ENCODE measurements around the gene TPBGL. TPM values are rescaled to one million over a fixed set of nuclear protein-coding genes. Genes with fewer than 3 reads are reported as not detected.

TPBGL gene
- total and polyA plus RNA-seq, 2 of the 4 experiments (the other 2 are of a cell fraction), result not detected

- in situ Hi-C loops (cut with MboI; ENCODE audit: low sequenced_read_pairs), result loop anchor here (5.0 kb wide), 2 partner anchors 53 to 178 kb away; no protein-coding TSS in a partner anchor
- CTCF ChIA-PET, result no interaction called here
Measured at GRCh38 chr11:75200051-75200450, 40.5 kb upstream of the TPBGL start.

More at GRCh38 chr11:75200051-75200450, 40.5 kb upstream of the TPBGL start:
- TF ChIP-seq RAD21 (IDR thresholded peaks at IDR 0.05; ENCODE audit: low read length), result no peak
- TF ChIP-seq CEBPB (IDR thresholded peaks at IDR 0.05; ENCODE audit: low read depth, low read length), result no peak
- no peak for TF ChIP-seq RCOR1 (IDR thresholded peaks at IDR 0.05; ENCODE audit: insufficient replicate concordance, low read length)
- no peak for TF ChIP-seq CHD1 (IDR thresholded peaks at IDR 0.05; ENCODE audit: low read depth, low read length)
- TF ChIP-seq MAZ (IDR thresholded peaks at IDR 0.05; ENCODE audit: borderline replicate concordance, low read depth, low read length), result no peak
- TF ChIP-seq RFX5 (IDR thresholded peaks at IDR 0.05; ENCODE audit: low read depth, low read length), result no peak
- Histone ChIP-seq H2BK20ac (ENCODE audit: low read depth, low read length) (no peak overlapping the region), H3K4me2 (ENCODE audit: low read depth, low read length) (no peak overlapping the region), H3K56ac (ENCODE audit: extremely low read depth, insufficient read depth, low read length) (no peak overlapping the region), H2AK5ac (ENCODE audit: low read depth, low read length) (no peak overlapping the region), H4K8ac (ENCODE audit: low read depth in 2 of 2, low read length in 2 of 2) (no peak overlapping the region), H2AFZ (replicated peaks; ENCODE audit: low read length, poor library complexity) (no peak overlapping the region), H4K5ac (ENCODE audit: low read depth, low read length) (no peak overlapping the region), H3K27ac (ENCODE audit: insufficient read depth, low read length) (no peak overlapping the region), H3K9me3 (ENCODE audit: control insufficient read depth, insufficient read depth, low read length) (no peaks in the 10 kb centered on the region), H2AK9ac (replicated peaks; ENCODE audit: low read depth, low read length, poor library complexity) (no peak overlapping the region), H3K79me1 (ENCODE audit: low read depth in 1 of 2, low read length in 2 of 2) (no peaks in the 10 kb centered on the region), H4K20me1 (ENCODE audit: insufficient read depth, low read length) (no peaks in the 10 kb centered on the region), H3K27me3 (ENCODE audit: control insufficient read depth, insufficient read depth, low read length) (peaks cover 63% of the 10 kb centered on the region), H3K4ac (ENCODE audit: low read depth, low read length) (no peak overlapping the region), H3K36me3 (ENCODE audit: control insufficient read depth, insufficient read depth, low read length) (no peaks in the 10 kb centered on the region), H3K4me1 (ENCODE audit: control insufficient read depth, insufficient read depth, low read length) (no peaks in the 10 kb centered on the region), H3K4me3 (ENCODE audit: insufficient read depth, low read depth, low read length) (no peak overlapping the region), H2BK5ac (ENCODE audit: low read depth, low read length, poor library complexity, severe bottlenecking) (no peak overlapping the region), H4K91ac (ENCODE audit: insufficient read depth, low read depth, low read length) (no peak overlapping the region), H3K9me1 (ENCODE audit: insufficient read depth, low read length) (no peaks in the 10 kb centered on the region), H3K23ac (ENCODE audit: low read depth, low read length) (no peak overlapping the region), H3K9ac (ENCODE audit: low read depth, low read length) (no peak overlapping the region), H2BK15ac (ENCODE audit: low read depth, low read length) (no peak overlapping the region), H2BK120ac (ENCODE audit: low read depth, low read length) (no peak overlapping the region), H3K14ac (replicated peaks; ENCODE audit: low read depth, low read length) (no peak overlapping the region), H3K18ac (ENCODE audit: low read depth, low read length) (no peak overlapping the region)
- POLR2A ChIA-PET (ENCODE audit: unreplicated experiment), result no interaction called here
- no CpG with 5 or more reads among the region's 10 CpGs for WGBS, 2 experiments (ENCODE audit: extremely low coverage in 2 of 2, insufficient read length in 1 of 2)
- intact Hi-C loops (cut with micrococcal nuclease), result no loop called here
- BruUV-seq (replicated peaks), result no TSS peak
- ATAC-seq (ENCODE audit: low read depth), result no peak
- dilution Hi-C loops (cut with HindIII; ENCODE audit: low sequenced_read_pairs, unreplicated experiment), result no loop called here
- no peak for DNase-seq

Measured in IMR-90 (cell line).